ENCODE results near the gene CLEC7A. TPM values are rescaled to one million over a fixed set of nuclear protein-coding genes. Genes with fewer than 3 reads are reported as not detected.

Gene CLEC7A
- polyA plus RNA-seq, 3 donors, result 1.7 to 12.8 (median 10.2) TPM

GRCh38 chr12:10068644-10069043 is 61.4 kb downstream of the CLEC7A start:
- no peak overlapping the region for H3K27ac ChIP-seq (ENCODE audit: low read depth, low read length)
- WGBS, 3 donors, result 31 to 57% (median 55%) methylated on average over 1 of the region's 1 CpG

- 5 to 26% (median 13%) methylated on average over 3 of the region's 3 CpGs for WGBS, 3 donors
- no peak overlapping the region for H3K27ac ChIP-seq (ENCODE audit: low read depth, low read length)
Measured at GRCh38 chr12:10067942-10068341, 62.1 kb downstream of the CLEC7A start.

GRCh38 chr12:10067264-10067663 is 62.7 kb downstream of the CLEC7A start:
- no peak overlapping the region for H3K27ac ChIP-seq (ENCODE audit: low read depth, low read length)
- 60 to 77% (median 77%) methylated on average over 4 of the region's 4 CpGs for WGBS, 3 donors

Other genes with a start within 250 kb of the CLEC7A start
- not detected for gene KLRF2, start 248.7 kb downstream of the CLEC7A start, polyA plus RNA-seq
- gene CLEC2A, start 197.8 kb downstream of the CLEC7A start, polyA plus RNA-seq, result not detected
- 1 to 10 TPM in 1 of 3 donors, under 1 TPM in 2; 0.34 to 6.6 (median 0.41) TPM for gene CLEC12A, start 158.8 kb downstream of the CLEC7A start, polyA plus RNA-seq
- gene CLEC1B, start 131.1 kb downstream of the CLEC7A start, polyA plus RNA-seq, result under 1 TPM in 1 of 3 donors, not detected in 2; 0.15 TPM
- gene CLEC12B, start 119.6 kb downstream of the CLEC7A start, polyA plus RNA-seq, result under 1 TPM in 2 of 3 donors, not detected in 1; 0.07 to 0.52 TPM
- gene CLEC9A, start 99.5 kb downstream of the CLEC7A start, polyA plus RNA-seq, result under 1 TPM in 1 of 3 donors, not detected in 2; 0.12 TPM
- 1 to 10 TPM; 1.7 to 5.6 (median 5.5) TPM for gene CLEC1A, start 31.2 kb downstream of the CLEC7A start, polyA plus RNA-seq
- gene OLR1, start 41.9 kb upstream of the CLEC7A start, polyA plus RNA-seq, result 1 to 10 TPM in 2 of 3 donors, under 1 TPM in 1; 0.06 to 4.9 (median 2.4) TPM
- gene TMEM52B, start 48.8 kb upstream of the CLEC7A start, polyA plus RNA-seq, result under 1 TPM in 2 of 3 donors, not detected in 1; 0.06 to 0.11 TPM
- gene GABARAPL1, start 82.7 kb upstream of the CLEC7A start, polyA plus RNA-seq, result 100 to 1,000 TPM; 124 to 212 (median 125) TPM
- gene KLRD1, start 177.7 kb upstream of the CLEC7A start, polyA plus RNA-seq, result 1 to 10 TPM in 1 of 3 donors, under 1 TPM in 2; 0.16 to 1.3 (median 0.42) TPM

Measured in adipose tissue (tissue), 3 donors.